Measurements from ENCODE around the gene MCF2L.

The MCF2L gene

DNA sequence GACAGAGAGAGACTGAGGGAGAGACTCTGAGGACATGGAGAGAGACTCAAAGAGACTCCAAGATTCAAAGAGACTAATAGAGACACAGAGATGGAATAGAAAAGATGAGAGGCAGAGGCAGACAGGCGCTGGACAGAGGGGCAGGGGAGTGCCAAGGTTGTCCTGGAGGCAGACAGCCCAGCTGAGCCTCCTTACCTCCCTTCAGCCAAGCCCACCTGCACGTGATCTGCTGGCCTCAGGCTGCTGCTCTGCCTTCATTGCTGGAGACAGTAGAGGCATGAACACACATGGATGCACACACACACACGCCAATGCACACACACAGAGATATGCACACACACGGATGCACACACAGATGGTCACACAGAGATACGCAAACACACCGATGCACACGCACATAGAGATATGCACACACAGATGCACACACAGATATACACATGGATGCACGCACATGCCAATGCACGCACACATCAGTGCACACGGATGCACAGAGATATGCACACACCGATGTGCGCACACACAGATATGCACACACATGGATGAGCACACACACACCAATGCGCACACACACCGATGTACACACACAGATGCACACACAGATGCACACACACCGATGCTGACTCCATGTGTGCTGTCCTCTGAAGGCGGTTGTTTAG lies 150.3 kb downstream of the MCF2L start:
- no peak overlapping the region for H3K4me3 ChIP-seq (ENCODE audit: low read depth, low read length)

GRCh38 chr13:113119822-113120189 lies 150.8 kb downstream of the MCF2L start:
- no peak for DNase-seq (ENCODE audit: low read depth)
- H3K4me3 ChIP-seq (ENCODE audit: low read depth, low read length) = no peak overlapping the region
- no peak for TF ChIP-seq CTCF (IDR thresholded peaks at IDR 0.05; ENCODE audit: control insufficient read depth, extremely low read depth, insufficient read depth)

More for the DNA sequence above, 150.3 kb downstream of the MCF2L start:
- no peak for TF ChIP-seq CTCF (IDR thresholded peaks at IDR 0.05; ENCODE audit: control insufficient read depth, extremely low read depth, insufficient read depth)
- DNase-seq (ENCODE audit: low read depth) = no peak

GRCh38 chr13:113120300-113121182 lies 151.5 kb downstream of the MCF2L start:
- no peak overlapping the region for H3K4me3 ChIP-seq (ENCODE audit: low read depth, low read length)
- no peak for TF ChIP-seq CTCF (IDR thresholded peaks at IDR 0.05; ENCODE audit: control insufficient read depth, extremely low read depth, insufficient read depth)
- no peak for DNase-seq (ENCODE audit: low read depth)

DNA sequence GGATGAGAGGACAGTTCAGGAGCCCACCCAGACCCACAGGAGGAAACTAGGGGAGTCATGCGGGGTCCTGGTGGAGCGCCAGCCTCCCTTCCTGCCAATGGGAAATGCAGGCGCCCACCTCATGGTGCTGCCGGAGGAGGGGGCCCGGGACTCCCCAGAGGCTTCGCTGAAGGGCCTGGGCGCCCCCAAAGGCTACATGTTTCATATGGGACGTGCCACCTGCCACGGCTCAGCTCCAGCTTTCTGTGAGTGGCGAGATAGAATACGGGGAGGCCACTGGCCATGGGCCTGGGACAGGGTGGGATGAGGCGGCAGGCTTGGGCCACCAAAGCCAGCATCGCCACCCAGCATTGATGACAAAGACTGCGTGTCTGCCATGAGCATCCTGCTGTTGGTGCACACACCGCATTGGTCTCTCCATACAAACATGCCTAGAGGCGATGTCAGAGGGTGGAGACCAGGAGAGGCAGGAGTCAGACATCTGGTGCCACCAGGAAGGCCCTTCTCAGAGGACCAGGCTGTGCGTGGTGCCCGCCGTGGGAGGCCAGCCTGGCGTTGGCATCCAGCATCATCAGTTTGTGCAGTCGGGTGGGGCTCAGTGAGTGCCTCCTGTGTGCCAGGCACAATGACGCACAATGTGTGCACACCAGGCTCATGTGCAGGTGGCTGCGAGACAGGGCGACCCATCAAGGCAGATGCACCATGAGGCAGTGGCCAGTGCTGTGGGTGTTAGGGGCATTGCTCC lies 152.3 kb downstream of the MCF2L start:
- TF ChIP-seq CTCF (IDR thresholded peaks at IDR 0.05; ENCODE audit: control insufficient read depth, extremely low read depth, insufficient read depth) = no peak
- no peak overlapping the region for H3K4me3 ChIP-seq (ENCODE audit: low read depth, low read length)
- no peak for DNase-seq (ENCODE audit: low read depth)

DNA sequence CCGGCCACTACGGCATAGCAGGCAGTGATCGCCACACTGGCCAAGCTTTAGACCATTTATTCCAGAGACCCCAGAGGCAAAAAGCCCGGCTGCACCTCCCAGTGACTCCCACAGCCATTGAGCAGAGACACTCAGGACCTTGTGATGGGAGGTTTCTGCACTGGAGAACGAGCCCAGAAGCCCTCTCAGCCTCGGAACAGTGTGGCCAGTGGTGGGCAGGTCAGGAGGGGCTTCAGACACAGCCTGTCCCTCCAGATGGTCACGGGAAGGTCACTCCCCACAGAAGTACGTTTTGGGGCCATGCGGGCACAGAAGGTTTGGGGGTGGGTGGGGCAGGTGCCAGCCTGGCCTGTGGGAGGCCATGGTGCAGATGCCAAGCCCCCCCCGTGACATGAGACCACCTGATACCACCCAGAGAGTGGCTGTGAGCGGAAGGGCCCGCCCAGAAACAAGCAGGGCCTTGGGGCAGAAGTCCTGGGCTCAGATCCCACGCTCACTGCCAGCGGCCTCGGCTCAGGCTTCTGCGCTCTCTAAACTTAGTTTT lies 153.0 kb downstream of the MCF2L start:
- DNase-seq (ENCODE audit: low read depth) = no peak
- no peak overlapping the region for H3K4me3 ChIP-seq (ENCODE audit: low read depth, low read length)
- TF ChIP-seq CTCF (IDR thresholded peaks at IDR 0.05; ENCODE audit: control insufficient read depth, extremely low read depth, insufficient read depth) = no peak

- no peak for DNase-seq (ENCODE audit: low read depth)
- no peak within 1 kb of the TSS for H3K4me3 ChIP-seq (ENCODE audit: low read depth, low read length)
- no peak for TF ChIP-seq CTCF (IDR thresholded peaks at IDR 0.05; ENCODE audit: control insufficient read depth, extremely low read depth, insufficient read depth)
Measured at GRCh38 chr13:113122550-113123225, 153.7 kb downstream of the MCF2L start, which contains the start of gene F10. TSS of gene F10 (plus strand) at chr13:113122799. CDS start at chr13:113122856, 57 bp downstream.
